Ectodermal cell (in vitro differentiated cells): ENCODE measurements around the gene C1orf105.

Experiments
- H3K27ac ChIP-seq: 2 replicates; pipeline ENCODE4 v1.7.0; 2013; ENCODE audit warnings: mild to moderate bottlenecking, low read depth, low read length; ENCODE audit not compliant: insufficient read depth, poor library complexity, severe bottlenecking
- H3K27me3 ChIP-seq: 2 replicates; pipeline ENCODE4 v1.7.0; 2013; ENCODE audit warnings: mild to moderate bottlenecking, low read length; ENCODE audit not compliant: insufficient read depth, control insufficient read depth, poor library complexity, severe bottlenecking
- H3K36me3 ChIP-seq: one replicate; pipeline ENCODE4 v1.7.0; 2013; ENCODE audit warnings: low read length; ENCODE audit not compliant: control insufficient read depth, insufficient read depth
- H3K4me1 ChIP-seq: one replicate; pipeline ENCODE4 v1.7.0; 2013; ENCODE audit warnings: low read length; ENCODE audit not compliant: control insufficient read depth, insufficient read depth
- H3K4me3 ChIP-seq: 2 replicates; pipeline ENCODE4 v1.7.0; 2013; ENCODE audit warnings: low read depth, low read length, control low read depth; ENCODE audit not compliant: insufficient read depth
- H3K9me3 ChIP-seq: 2 replicates; pipeline ENCODE4 v1.7.0; 2013; ENCODE audit warnings: mild to moderate bottlenecking, low read length, moderate library complexity; ENCODE audit not compliant: control insufficient read depth
- WGBS, 2 experiments: methylation state at CpG; one replicate each; pipeline ENCODE4 v1.1.7; 2013; ENCODE audit warnings: missing lambda C conversion rate in 2 of 2; 5-methylcytosine and 5-hydroxymethylcytosine counted together

The C1orf105 gene

GRCh38 chr1:172382990-172383389 is 37.5 kb upstream of the C1orf105 start:
- H3K4me3 ChIP-seq, result no peak overlapping the region
- H3K27me3 ChIP-seq, result no peaks in the 10 kb centered on the region
- H3K4me1 ChIP-seq, result peaks cover 6% of the 10 kb centered on the region
- H3K36me3 ChIP-seq, result no peaks in the 10 kb centered on the region
- 73 to 83% methylated on average over 2 to 3 of the region's 4 CpGs for WGBS, 2 experiments
- H3K9me3 ChIP-seq, result no peaks in the 10 kb centered on the region
- no peak overlapping the region for H3K27ac ChIP-seq

GRCh38 chr1:172383536-172383935 is 36.9 kb upstream of the C1orf105 start:
- Histone ChIP-seq H3K36me3 (no peaks in the 10 kb centered on the region), H3K4me3 (no peak overlapping the region), H3K27me3 (no peaks in the 10 kb centered on the region), H3K27ac (no peak overlapping the region), H3K9me3 (no peaks in the 10 kb centered on the region), H3K4me1 (peaks cover 6% of the 10 kb centered on the region)
- WGBS, 2 experiments, result 72 to 86% methylated on average over 2 to 3 of the region's 3 CpGs

- H3K4me1 ChIP-seq, result peaks cover 6% of the 10 kb centered on the region
- H3K27ac ChIP-seq, result no peak overlapping the region
- 100% methylated on average over 1 of the region's 1 CpG for WGBS, 2 experiments
- no peaks in the 10 kb centered on the region for H3K36me3 ChIP-seq
- H3K27me3 ChIP-seq, result no peaks in the 10 kb centered on the region
- H3K4me3 ChIP-seq, result no peak overlapping the region
- H3K9me3 ChIP-seq, result no peaks in the 10 kb centered on the region
Measured at GRCh38 chr1:172384656-172385055, 35.8 kb upstream of the C1orf105 start.

- 100% methylated on average over 1 of the region's 2 CpGs; no CpG with 5 or more reads in 1 of the 2 experiments for WGBS, 2 experiments
- Histone ChIP-seq H3K9me3 (no peaks in the 10 kb centered on the region), H3K27ac (no peak overlapping the region), H3K4me1 (peaks cover 11% of the 10 kb centered on the region), H3K27me3 (no peaks in the 10 kb centered on the region), H3K36me3 (no peaks in the 10 kb centered on the region), H3K4me3 (no peak overlapping the region)
Measured at GRCh38 chr1:172386046-172386445, 34.4 kb upstream of the C1orf105 start.

GRCh38 chr1:172388490-172388889 is 32.0 kb upstream of the C1orf105 start:
- no peak overlapping the region for H3K27ac ChIP-seq
- no peaks in the 10 kb centered on the region for H3K36me3 ChIP-seq
- H3K9me3 ChIP-seq, result no peaks in the 10 kb centered on the region
- WGBS, 2 experiments, result 94 to 98% methylated on average over 8 of the region's 8 CpGs
- no peak overlapping the region for H3K4me3 ChIP-seq
- H3K27me3 ChIP-seq, result no peaks in the 10 kb centered on the region
- peaks cover 12% of the 10 kb centered on the region for H3K4me1 ChIP-seq

- H3K27ac ChIP-seq, result no peak overlapping the region
- no peaks in the 10 kb centered on the region for H3K9me3 ChIP-seq
- H3K4me1 ChIP-seq, result peaks cover 11% of the 10 kb centered on the region
- no peak overlapping the region for H3K4me3 ChIP-seq
- WGBS, 2 experiments, result 36 to 48% methylated on average over 2 to 3 of the region's 3 CpGs
- H3K36me3 ChIP-seq, result no peaks in the 10 kb centered on the region
- no peaks in the 10 kb centered on the region for H3K27me3 ChIP-seq
Measured at GRCh38 chr1:172390301-172390682, 30.2 kb upstream of the C1orf105 start.

GRCh38 chr1:172390683-172391551 is 29.6 kb upstream of the C1orf105 start:
- no peaks in the 10 kb centered on the region for H3K27me3 ChIP-seq
- no peak overlapping the region for H3K27ac ChIP-seq
- H3K4me3 ChIP-seq, result no peak overlapping the region
- WGBS, 2 experiments, result 67 to 70% methylated on average over 8 to 9 of the region's 9 CpGs
- H3K36me3 ChIP-seq, result no peaks in the 10 kb centered on the region
- no peaks in the 10 kb centered on the region for H3K9me3 ChIP-seq
- H3K4me1 ChIP-seq, result peaks cover 11% of the 10 kb centered on the region

- 100% methylated on average over 1 of the region's 1 CpG; no CpG with 5 or more reads in 1 of the 2 experiments for WGBS, 2 experiments
- Histone ChIP-seq H3K27ac (no peak overlapping the region), H3K4me3 (no peak overlapping the region), H3K9me3 (no peaks in the 10 kb centered on the region), H3K36me3 (no peaks in the 10 kb centered on the region), H3K4me1 (peaks cover 11% of the 10 kb centered on the region), H3K27me3 (no peaks in the 10 kb centered on the region)
Measured at GRCh38 chr1:172391976-172392375, 28.5 kb upstream of the C1orf105 start.

- H3K4me3 ChIP-seq, result no peak overlapping the region
- WGBS, 2 experiments, result 90 to 91% methylated on average over 5 of the region's 5 CpGs
- no peaks in the 10 kb centered on the region for H3K36me3 ChIP-seq
- no peaks in the 10 kb centered on the region for H3K27me3 ChIP-seq
- no peak overlapping the region for H3K27ac ChIP-seq
- H3K4me1 ChIP-seq, result peaks cover 11% of the 10 kb centered on the region
- no peaks in the 10 kb centered on the region for H3K9me3 ChIP-seq
Measured at GRCh38 chr1:172393354-172393753, 27.1 kb upstream of the C1orf105 start.

- no peaks in the 10 kb centered on the region for H3K36me3 ChIP-seq
- no peak overlapping the region for H3K4me3 ChIP-seq
- H3K4me1 ChIP-seq, result peaks cover 11% of the 10 kb centered on the region
- no peak overlapping the region for H3K27ac ChIP-seq
- 89 to 91% methylated on average over 4 of the region's 4 CpGs for WGBS, 2 experiments
- H3K9me3 ChIP-seq, result no peaks in the 10 kb centered on the region
- no peaks in the 10 kb centered on the region for H3K27me3 ChIP-seq
Measured at GRCh38 chr1:172394141-172394751, 26.2 kb upstream of the C1orf105 start.
